D721Med (cell line): Measurements from ENCODE around the gene FAM78B.

Experiments
- DNase-seq: peaks from one replicate; pipeline ENCODE4 v3.0.0; 2011; ENCODE audit warnings: low spot score; ENCODE audit not compliant: insufficient read length
- FAIRE-seq: peaks from 2 replicates; lab custom pipeline; 2011; peaks lifted over from hg19 to GRCh38; lab: Jason Lieb, UNC
- TF ChIP-seq, protein P1 (sequence below): IDR thresholded peaks from 2 replicates; pipeline ENCODE4 v1.5.1; 2012; ENCODE audit warnings: mild to moderate bottlenecking, control low read depth; ENCODE audit not compliant: insufficient read depth; ENCODE audit errors: missing control alignments

FAM78B gene

GRCh38 chr1:166064951-166065350, 101.8 kb downstream of the FAM78B start:
- DNase-seq (no peak), FAIRE-seq (no peak)
- TF ChIP-seq, protein P1, sequence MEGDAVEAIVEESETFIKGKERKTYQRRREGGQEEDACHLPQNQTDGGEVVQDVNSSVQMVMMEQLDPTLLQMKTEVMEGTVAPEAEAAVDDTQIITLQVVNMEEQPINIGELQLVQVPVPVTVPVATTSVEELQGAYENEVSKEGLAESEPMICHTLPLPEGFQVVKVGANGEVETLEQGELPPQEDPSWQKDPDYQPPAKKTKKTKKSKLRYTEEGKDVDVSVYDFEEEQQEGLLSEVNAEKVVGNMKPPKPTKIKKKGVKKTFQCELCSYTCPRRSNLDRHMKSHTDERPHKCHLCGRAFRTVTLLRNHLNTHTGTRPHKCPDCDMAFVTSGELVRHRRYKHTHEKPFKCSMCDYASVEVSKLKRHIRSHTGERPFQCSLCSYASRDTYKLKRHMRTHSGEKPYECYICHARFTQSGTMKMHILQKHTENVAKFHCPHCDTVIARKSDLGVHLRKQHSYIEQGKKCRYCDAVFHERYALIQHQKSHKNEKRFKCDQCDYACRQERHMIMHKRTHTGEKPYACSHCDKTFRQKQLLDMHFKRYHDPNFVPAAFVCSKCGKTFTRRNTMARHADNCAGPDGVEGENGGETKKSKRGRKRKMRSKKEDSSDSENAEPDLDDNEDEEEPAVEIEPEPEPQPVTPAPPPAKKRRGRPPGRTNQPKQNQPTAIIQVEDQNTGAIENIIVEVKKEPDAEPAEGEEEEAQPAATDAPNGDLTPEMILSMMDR = no peak

DNA sequence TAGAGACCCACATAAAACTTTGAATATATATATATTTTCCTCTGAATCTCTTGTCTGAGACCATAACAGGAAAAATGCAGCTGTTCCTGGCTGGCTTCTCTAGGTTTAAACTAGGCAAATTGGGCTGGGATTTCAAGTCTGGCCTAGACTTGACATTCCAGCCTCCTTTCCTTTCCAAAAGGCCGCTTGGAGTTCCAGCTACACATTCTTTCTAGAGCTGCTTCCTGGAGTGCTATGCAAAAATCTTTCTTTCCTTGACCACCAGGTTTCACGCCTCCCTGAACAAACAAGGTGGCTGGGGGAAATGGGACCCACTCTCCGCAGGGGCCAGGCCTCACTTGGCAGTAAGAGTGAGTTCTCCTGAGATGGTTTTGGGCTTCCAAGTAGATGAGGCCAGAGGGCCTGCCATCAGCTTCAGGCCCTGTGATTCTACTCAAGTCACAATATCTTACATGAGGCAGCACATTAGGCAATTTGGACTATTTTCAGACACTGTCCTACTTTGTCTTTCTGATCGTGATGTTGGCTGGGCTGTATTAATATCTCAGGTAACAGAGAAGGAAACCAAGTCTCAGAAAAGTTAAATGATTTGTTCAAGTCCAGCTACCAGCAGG, 102.4 kb downstream of the FAM78B start:
- TF ChIP-seq, protein P1 = no peak
- DNase-seq (no peak), FAIRE-seq (no peak)

DNA sequence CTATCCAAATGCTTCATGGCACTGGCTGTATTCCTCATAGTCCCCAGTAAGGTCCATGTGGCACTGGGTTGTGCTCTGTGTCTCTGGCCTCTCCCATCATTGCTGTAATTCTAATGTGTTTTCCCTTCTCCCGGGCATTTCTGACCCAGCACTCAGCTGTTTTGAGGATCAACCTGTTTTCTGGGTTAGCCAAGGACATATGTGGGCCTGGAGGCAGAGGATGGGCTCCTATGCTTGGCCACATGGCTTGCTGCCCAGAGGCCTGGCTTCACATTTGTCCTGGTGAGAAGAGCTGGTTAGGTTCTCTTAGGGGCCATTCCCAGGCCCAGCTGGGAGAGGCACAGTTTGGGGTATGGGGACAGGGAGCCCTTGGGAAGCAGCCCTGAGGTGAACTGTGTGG, 103.1 kb downstream of the FAM78B start:
- no peak for DNase-seq
- FAIRE-seq = no peak
- TF ChIP-seq, protein P1 = no peak

DNA sequence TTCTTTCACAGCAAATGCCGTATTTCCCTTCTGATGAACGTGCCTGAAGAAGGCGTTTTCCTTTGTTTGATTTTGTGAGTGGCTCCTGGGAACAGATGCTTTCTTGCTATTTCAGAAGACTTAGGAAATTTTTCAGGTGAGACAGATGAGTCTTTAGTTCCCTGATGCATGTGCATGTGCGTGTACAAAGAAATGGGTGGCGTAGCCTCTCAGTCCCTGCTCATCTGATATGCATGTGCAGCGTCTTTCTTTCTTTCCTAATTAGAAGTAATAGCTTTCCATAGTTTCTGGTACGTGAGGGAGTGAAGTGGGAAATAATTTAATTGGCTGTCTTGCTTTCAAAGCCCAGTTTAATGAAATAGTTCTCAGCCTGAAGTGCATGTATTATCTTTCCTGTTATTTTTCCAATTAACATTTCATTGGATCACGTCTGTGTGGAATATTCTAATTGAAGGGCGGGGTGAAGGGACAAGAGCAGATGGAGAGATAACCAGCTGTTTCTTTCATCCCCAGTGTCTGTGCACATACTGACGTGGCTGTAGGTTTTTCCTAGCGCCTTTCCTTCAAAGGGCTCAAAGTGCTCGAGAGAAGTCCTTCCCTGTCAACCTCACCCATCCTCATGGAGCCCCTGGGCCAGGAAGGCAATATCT, 104.3 kb downstream of the FAM78B start:
- TF ChIP-seq, protein P1 = no peak
- FAIRE-seq (peak; percentile 88), DNase-seq (no peak)

DNA sequence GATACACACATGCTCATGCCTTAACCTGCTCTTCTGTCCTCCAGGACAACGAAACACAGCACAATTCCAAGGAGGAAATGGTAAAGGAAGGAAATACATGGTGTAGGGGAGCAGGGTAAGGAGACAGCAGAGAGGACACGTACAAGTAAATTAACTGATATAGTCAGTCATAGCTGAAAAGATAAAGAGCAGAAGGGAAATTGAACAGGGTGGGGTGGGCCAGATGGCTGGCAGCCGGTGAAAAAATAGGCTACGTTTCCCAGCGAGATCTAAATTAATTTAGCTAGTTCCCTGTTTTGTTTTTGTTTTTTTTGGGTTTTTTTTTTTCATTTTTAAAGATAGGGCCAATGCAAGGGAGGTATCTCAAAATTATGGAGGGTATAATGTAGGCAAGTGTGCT, 109.2 kb downstream of the FAM78B start:
- DNase-seq = no peak
- TF ChIP-seq, protein P1 = no peak
- FAIRE-seq = no peak

- DNase-seq (no peak), FAIRE-seq (peak; percentile 16)
- TF ChIP-seq, protein P1 = no peak
Measured at GRCh38 chr1:166053395-166053794, 113.4 kb downstream of the FAM78B start.
